OCI-LY1 (cell line): ENCODE data around the gene EPO.

Experiments
- CTCF ChIP-seq: fragments of 200-600 bp; sonication (generic), shearing (Covaris generic); IDR thresholded peaks from 2 replicates; pipeline ENCODE4 v1.5.1; 2017; ENCODE audit warnings: mild to moderate bottlenecking, antibody characterized with exemption, low read length, moderate library complexity, mixed read lengths
- EZH2 ChIP-seq: fragments of 200-600 bp; sonication (generic), shearing (Covaris generic); IDR thresholded peaks from 2 replicates; pipeline ENCODE4 v1.8.0; 2017; ENCODE audit warnings: borderline replicate concordance, mixed run types, mild to moderate bottlenecking, antibody characterized with exemption, low read length, moderate library complexity, mixed read lengths

DNA sequence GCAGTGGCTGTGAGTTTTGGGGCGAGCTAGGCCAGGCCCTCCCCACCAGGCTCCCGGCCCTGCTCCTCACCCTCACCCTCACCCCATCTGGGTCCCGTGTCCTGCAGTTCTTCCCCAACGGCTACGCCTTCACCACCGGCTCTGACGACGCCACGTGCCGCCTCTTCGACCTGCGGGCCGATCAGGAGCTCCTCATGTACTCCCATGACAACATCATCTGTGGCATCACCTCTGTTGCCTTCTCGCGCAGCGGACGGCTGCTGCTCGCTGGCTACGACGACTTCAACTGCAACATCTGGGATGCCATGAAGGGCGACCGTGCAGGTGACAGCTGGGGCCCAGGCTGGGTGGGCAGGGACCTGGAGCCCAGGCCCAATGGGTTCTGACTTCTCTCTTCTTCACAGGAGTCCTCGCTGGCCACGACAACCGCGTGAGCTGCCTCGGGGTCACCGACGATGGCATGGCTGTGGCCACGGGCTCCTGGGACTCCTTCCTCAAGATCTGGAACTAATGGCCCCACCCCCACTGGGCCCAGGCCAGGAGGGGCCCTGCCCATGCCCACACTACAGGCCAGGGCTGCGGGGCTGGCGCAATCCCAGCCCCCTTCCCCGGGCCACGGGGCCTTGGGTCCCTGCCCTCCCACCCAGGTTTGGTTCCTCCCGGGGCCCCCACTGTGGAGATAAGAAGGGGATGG is 41.8 kb upstream of the EPO start:
- TF ChIP-seq CTCF (no peak), EZH2 (no peak)
